ENCODE data around the gene RPIA.

DNA sequence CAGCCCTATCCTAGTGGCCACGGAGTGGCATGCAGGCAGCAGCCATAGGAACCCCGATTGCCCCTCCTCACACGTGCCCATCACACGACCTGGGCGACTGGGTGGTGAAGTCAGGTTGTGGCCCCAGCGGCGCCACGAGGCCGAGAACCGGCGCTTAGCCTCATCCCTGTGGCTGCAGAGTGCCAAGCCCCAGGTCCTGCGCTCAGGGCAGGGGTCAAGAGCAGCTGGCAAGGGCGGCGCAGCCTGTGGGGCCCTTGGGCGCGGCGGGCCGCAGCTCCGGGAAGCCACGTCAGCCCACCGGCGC is 73.3 kb downstream of the RPIA start:
- TF ChIP-seq TOX (CRISPR knock-in tag; IDR thresholded peaks at IDR 0.05; ENCODE audit: borderline replicate concordance) (no peak), ZC3H10 (CRISPR knock-in tag; IDR thresholded peaks at IDR 0.05) (no peak), PPARA (CRISPR knock-in tag; IDR thresholded peaks at IDR 0.05; ENCODE audit: borderline replicate concordance) (no peak), CSDC2 (CRISPR knock-in tag; IDR thresholded peaks at IDR 0.05) (no peak), ZFP3 (CRISPR knock-in tag; IDR thresholded peaks at IDR 0.05) (no peak), PATZ1 (CRISPR knock-in tag; IDR thresholded peaks at IDR 0.05; ENCODE audit: borderline replicate concordance) (no peak), TSHZ2 (CRISPR knock-in tag; IDR thresholded peaks at IDR 0.05) (no peak), OSR1 (CRISPR knock-in tag; IDR thresholded peaks at IDR 0.05) (no peak), ZNF565 (CRISPR knock-in tag; conservative IDR thresholded peaks at IDR 0.05; ENCODE audit: low read depth) (no peak), ZFP30 (CRISPR knock-in tag; IDR thresholded peaks at IDR 0.05) (no peak), TCF4 (CRISPR knock-in tag; IDR thresholded peaks at IDR 0.05; ENCODE audit: borderline replicate concordance) (no peak), ZNF70 (CRISPR knock-in tag; IDR thresholded peaks at IDR 0.05) (no peak)

All from SK-N-SH treated with all-trans-retinoic acid at 6 μM for 48 hours (cell line).